ENCODE measurements around the gene ARPC1B.
"Not testable (repeated sequence)": the region's sequence is repeated elsewhere in the genome, so short reads cannot be mapped to it uniquely, and the experiment has no call there.

The ARPC1B gene

DNA sequence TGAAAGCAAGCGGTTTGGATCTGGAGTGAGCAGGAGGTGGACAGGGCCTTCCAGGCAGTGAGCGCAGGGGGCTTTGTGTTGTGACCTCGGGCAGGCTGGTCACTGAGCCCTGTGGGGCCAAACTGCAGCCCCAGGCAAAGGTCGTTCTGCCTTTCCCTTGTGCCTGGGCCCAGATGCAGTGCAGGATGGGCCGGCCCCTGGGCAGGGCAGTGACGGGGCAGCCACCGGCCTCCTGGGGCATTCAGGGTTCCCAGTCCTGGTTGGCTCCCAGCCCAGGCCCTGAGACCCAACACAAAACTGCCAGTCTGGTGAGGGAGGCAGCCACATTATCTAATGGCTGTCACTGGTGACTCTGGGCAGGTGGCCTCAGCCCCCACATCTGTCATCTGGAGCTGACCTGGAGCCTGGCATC, 7.1 kb downstream of the ARPC1B start:
- H3K9me3 ChIP-seq (ENCODE audit: control insufficient read depth, insufficient read depth, low read length) = no peaks in the 10 kb centered on the region
- peaks cover 20% of the 10 kb centered on the region for H3K36me3 ChIP-seq (ENCODE audit: control insufficient read depth, insufficient read depth, low read length)
- no peak overlapping the region for H3K27ac ChIP-seq (ENCODE audit: low read depth, low read length)
- H3K4me3 ChIP-seq (ENCODE audit: low read depth, low read length) = no peak overlapping the region
- H3K4me1 ChIP-seq (ENCODE audit: control insufficient read depth, insufficient read depth, low read length) = 0 out of 2 replicates have a peak, but pooled peaks cover 9% of the 10 kb centered on the region
- no peaks in the 10 kb centered on the region for H3K27me3 ChIP-seq (ENCODE audit: control insufficient read depth, insufficient read depth, low read length)
- H3K9ac ChIP-seq (ENCODE audit: low read depth, low read length) = no peak overlapping the region

DNA sequence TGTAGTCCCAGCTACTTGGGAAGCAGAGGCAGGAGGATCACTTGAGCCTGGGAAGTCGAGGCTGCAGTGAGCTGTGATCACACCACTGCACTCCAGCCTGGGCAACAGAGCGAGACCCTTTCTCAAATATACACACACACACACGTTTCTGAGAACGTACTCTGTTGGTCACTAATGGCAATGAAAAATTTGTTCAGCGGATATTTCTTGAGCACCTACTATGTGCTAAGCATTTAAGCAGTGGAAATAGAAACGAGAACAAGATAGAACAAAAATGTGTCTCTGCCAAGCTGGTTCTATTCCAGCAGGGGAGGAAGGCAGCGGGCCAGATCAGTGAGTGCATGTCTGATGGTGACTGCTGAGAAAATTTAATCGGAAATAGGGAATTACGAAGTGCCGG, 8.7 kb downstream of the ARPC1B start:
- Histone ChIP-seq H3K36me3 (ENCODE audit: control insufficient read depth, insufficient read depth, low read length) (peaks cover 23% of the 10 kb centered on the region), H3K4me1 (ENCODE audit: control insufficient read depth, insufficient read depth, low read length) (0 out of 2 replicates have a peak, but pooled peaks cover 9% of the 10 kb centered on the region), H3K9me3 (ENCODE audit: control insufficient read depth, insufficient read depth, low read length) (no peaks in the 10 kb centered on the region), H3K9ac (ENCODE audit: low read depth, low read length) (no peak overlapping the region), H3K27me3 (ENCODE audit: control insufficient read depth, insufficient read depth, low read length) (no peaks in the 10 kb centered on the region), H3K27ac (ENCODE audit: low read depth, low read length) (no peak overlapping the region), H3K4me3 (ENCODE audit: low read depth, low read length) (no peak overlapping the region)

DNA sequence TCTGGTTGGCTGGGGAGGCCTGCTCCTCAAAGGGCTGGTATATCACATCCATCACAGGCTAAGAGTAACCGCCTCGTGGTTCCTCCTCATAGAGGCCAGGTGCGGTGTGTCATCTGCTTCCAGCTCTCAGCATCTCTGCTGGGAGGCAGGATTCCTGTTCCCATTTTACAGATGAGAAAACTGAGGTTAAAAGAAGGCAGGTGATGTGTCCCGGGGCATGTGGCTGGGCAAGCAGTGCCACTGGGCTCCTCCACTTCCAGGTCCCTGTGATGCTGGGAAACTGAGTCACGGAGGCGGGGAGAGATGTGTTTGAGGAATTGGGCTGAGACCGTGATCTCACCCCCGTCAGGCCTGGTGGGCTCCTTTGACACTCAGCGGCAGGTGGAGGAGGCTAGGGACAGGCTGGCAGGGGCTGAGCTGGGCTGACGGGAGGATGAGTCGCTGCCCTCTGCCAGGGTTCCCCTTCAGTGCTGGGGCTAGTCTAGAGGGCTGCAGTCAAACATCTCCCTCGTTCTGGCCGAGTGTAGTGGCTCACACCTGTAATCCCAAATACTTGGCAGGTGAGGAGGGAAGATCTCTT, 9.4 kb downstream of the ARPC1B start:
- H3K9me3 ChIP-seq (ENCODE audit: control insufficient read depth, insufficient read depth, low read length) = no peaks in the 10 kb centered on the region
- H3K27ac ChIP-seq (ENCODE audit: low read depth, low read length) = no peak overlapping the region
- no peaks in the 10 kb centered on the region for H3K27me3 ChIP-seq (ENCODE audit: control insufficient read depth, insufficient read depth, low read length)
- H3K4me3 ChIP-seq (ENCODE audit: low read depth, low read length) = no peak overlapping the region
- H3K4me1 ChIP-seq (ENCODE audit: control insufficient read depth, insufficient read depth, low read length) = 0 out of 2 replicates have a peak, but pooled peaks cover 9% of the 10 kb centered on the region
- H3K36me3 ChIP-seq (ENCODE audit: control insufficient read depth, insufficient read depth, low read length) = peaks cover 26% of the 10 kb centered on the region
- H3K9ac ChIP-seq (ENCODE audit: low read depth, low read length) = no peak overlapping the region

DNA sequence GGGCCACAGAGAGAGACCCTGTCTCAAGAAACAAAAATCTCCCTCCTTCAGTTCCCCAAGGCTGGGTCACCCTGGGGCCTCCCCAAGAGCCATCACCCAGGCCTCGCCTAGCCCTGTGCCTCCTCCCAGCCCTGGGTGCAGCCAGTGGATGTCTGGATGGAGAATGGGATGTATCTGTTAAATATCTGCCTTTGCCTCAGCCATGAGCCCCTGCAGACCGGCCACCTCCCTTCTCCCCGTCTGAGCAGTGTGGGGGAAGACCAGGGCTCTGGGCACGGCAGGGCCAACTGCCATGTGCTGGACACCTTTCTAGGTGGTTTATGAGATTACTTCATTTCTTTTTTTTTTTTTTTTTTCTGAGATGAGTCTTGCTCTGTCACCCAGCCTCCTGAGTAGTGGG, 10.0 kb downstream of the ARPC1B start:
- no peak overlapping the region for H3K9ac ChIP-seq (ENCODE audit: low read depth, low read length)
- H3K27ac ChIP-seq (ENCODE audit: low read depth, low read length) = no peak overlapping the region
- H3K4me3 ChIP-seq (ENCODE audit: low read depth, low read length) = no peak overlapping the region
- no peaks in the 10 kb centered on the region for H3K9me3 ChIP-seq (ENCODE audit: control insufficient read depth, insufficient read depth, low read length)
- H3K36me3 ChIP-seq (ENCODE audit: control insufficient read depth, insufficient read depth, low read length) = peaks cover 23% of the 10 kb centered on the region
- no peaks in the 10 kb centered on the region for H3K27me3 ChIP-seq (ENCODE audit: control insufficient read depth, insufficient read depth, low read length)
- H3K4me1 ChIP-seq (ENCODE audit: control insufficient read depth, insufficient read depth, low read length) = 0 out of 2 replicates have a peak, but pooled peaks cover 7% of the 10 kb centered on the region

DNA sequence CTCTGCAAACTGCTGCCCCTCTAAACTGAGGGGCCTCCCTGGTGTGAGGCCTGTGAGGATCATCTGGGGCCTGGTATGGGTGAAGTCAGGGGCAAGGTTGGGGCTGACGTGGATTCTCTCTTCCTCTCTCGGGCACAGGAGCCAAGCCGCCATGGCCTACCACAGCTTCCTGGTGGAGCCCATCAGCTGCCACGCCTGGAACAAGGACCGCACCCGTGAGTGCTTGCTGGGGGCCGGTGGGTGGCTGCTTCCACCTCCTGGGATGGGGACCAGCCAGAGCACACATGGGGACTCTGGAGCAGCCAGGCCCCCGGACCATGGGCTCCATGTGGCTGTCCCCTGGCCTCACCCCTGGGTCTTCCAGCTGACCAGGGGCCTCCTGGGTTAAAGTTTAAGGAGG, 11.0 kb downstream of the ARPC1B start:
- peaks cover 33% of the 10 kb centered on the region for H3K36me3 ChIP-seq (ENCODE audit: control insufficient read depth, insufficient read depth, low read length)
- no peak overlapping the region for H3K4me3 ChIP-seq (ENCODE audit: low read depth, low read length)
- no peaks in the 10 kb centered on the region for H3K9me3 ChIP-seq (ENCODE audit: control insufficient read depth, insufficient read depth, low read length)
- H3K27ac ChIP-seq (ENCODE audit: low read depth, low read length) = no peak overlapping the region
- H3K4me1 ChIP-seq (ENCODE audit: control insufficient read depth, insufficient read depth, low read length) = no peaks in the 10 kb centered on the region
- no peaks in the 10 kb centered on the region for H3K27me3 ChIP-seq (ENCODE audit: control insufficient read depth, insufficient read depth, low read length)
- H3K9ac ChIP-seq (ENCODE audit: low read depth, low read length) = no peak overlapping the region

DNA sequence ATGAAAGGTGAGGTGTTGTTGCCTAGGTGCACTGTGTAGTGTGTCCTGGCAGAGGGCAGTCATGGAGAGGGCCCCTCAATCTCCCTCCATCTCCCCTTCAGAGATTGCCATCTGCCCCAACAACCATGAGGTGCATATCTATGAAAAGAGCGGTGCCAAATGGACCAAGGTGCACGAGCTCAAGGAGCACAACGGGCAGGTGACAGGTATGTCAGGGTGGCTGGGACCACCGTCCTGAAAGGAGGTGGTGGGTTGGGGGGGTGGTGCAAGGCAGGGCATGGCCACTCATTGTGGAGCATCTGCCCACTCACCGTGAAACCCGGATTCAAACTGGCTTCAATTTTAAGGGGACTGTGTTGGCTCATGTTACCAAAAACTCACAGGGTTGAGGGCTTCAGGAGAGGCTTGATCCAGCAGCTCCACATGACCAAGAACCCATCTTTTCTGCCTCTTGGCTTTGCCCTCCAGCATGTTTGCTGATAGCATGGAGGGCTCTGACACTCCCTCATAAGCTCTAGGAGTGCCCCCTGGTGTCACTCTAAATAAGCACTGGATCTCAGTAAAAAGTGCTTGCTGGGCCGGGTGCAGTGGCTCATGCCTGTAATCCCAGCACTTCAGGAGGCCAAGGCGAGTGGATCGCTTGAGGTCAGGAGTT, 12.2 kb downstream of the ARPC1B start:
- H3K4me1 ChIP-seq (ENCODE audit: control insufficient read depth, insufficient read depth, low read length) = no peaks in the 10 kb centered on the region
- H3K4me3 ChIP-seq (ENCODE audit: low read depth, low read length) = no peak overlapping the region
- no peaks in the 10 kb centered on the region for H3K27me3 ChIP-seq (ENCODE audit: control insufficient read depth, insufficient read depth, low read length)
- no peaks in the 10 kb centered on the region for H3K9me3 ChIP-seq (ENCODE audit: control insufficient read depth, insufficient read depth, low read length)
- peaks cover 34% of the 10 kb centered on the region for H3K36me3 ChIP-seq (ENCODE audit: control insufficient read depth, insufficient read depth, low read length)
- H3K9ac ChIP-seq (ENCODE audit: low read depth, low read length) = no peak overlapping the region
- no peak overlapping the region for H3K27ac ChIP-seq (ENCODE audit: low read depth, low read length)

DNA sequence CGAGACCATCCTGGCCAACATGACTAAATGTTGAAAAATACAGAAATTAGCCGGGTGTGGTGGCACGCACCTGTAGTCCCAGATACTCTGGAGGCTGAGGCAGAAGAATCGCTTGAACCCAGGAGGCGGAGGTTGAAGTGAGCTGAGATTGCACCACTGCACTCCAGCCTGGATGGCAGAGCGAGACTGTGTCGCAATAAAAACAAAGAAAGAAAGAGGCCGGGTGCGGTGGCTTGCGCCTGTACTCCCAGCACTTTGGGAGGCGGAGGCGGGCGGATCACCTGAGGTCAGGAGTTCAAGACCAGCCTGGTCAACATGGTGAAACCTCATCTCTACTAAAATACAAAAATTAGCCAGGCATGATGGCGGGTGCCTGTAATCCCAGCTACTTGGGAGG, 12.7 kb downstream of the ARPC1B start:
- not testable (repeated sequence) for H3K9me3 ChIP-seq (ENCODE audit: control insufficient read depth, insufficient read depth, low read length); H3K27ac ChIP-seq (ENCODE audit: low read depth, low read length); H3K4me1 ChIP-seq (ENCODE audit: control insufficient read depth, insufficient read depth, low read length); H3K27me3 ChIP-seq (ENCODE audit: control insufficient read depth, insufficient read depth, low read length); H3K9ac ChIP-seq (ENCODE audit: low read depth, low read length); H3K4me3 ChIP-seq (ENCODE audit: low read depth, low read length)
- H3K36me3 ChIP-seq (ENCODE audit: control insufficient read depth, insufficient read depth, low read length) = peaks cover 34% of the 10 kb centered on the region

DNA sequence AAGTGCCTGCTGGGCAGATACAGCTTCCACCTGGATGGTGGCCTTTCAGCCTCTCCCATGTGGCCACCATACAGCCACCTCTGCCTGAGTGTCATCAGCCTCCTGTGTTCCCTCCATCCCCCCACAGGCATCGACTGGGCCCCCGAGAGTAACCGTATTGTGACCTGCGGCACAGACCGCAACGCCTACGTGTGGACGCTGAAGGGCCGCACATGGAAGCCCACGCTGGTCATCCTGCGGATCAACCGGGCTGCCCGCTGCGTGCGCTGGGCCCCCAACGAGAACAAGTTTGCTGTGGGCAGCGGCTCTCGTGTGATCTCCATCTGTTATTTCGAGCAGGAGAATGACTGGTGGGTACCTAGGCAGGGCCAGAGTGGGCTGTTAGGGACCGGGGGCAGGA, 13.4 kb downstream of the ARPC1B start:
- no peaks in the 10 kb centered on the region for H3K9me3 ChIP-seq (ENCODE audit: control insufficient read depth, insufficient read depth, low read length)
- no peak overlapping the region for H3K27ac ChIP-seq (ENCODE audit: low read depth, low read length)
- H3K9ac ChIP-seq (ENCODE audit: low read depth, low read length) = no peak overlapping the region
- H3K27me3 ChIP-seq (ENCODE audit: control insufficient read depth, insufficient read depth, low read length) = no peaks in the 10 kb centered on the region
- H3K4me3 ChIP-seq (ENCODE audit: low read depth, low read length) = no peak overlapping the region
- H3K4me1 ChIP-seq (ENCODE audit: control insufficient read depth, insufficient read depth, low read length) = no peaks in the 10 kb centered on the region; the same call in 1 of the 2 replicates
- H3K36me3 ChIP-seq (ENCODE audit: control insufficient read depth, insufficient read depth, low read length) = peaks cover 34% of the 10 kb centered on the region

DNA sequence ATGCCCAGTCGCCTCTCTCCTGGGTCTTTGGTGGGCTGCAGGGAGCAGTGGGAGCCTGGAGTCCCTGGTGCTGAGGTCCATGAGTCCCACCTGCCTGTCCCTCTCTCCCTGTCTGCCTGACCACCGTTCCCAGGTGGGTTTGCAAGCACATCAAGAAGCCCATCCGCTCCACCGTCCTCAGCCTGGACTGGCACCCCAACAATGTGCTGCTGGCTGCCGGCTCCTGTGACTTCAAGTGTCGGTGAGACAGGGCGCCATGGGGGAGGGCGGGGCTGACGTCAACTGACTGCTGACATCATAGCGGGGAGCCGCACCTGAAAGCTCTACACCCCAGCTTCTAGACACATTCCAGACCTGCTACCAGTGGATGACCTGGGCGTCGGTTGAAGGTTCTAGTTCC, 15.2 kb downstream of the ARPC1B start:
- Histone ChIP-seq H3K4me1 (ENCODE audit: control insufficient read depth, insufficient read depth, low read length) (peaks cover 4% of the 10 kb centered on the region; the same call in 1 of the 2 replicates), H3K9me3 (ENCODE audit: control insufficient read depth, insufficient read depth, low read length) (no peaks in the 10 kb centered on the region), H3K4me3 (ENCODE audit: low read depth, low read length) (no peak overlapping the region), H3K27me3 (ENCODE audit: control insufficient read depth, insufficient read depth, low read length) (no peaks in the 10 kb centered on the region), H3K27ac (ENCODE audit: low read depth, low read length) (no peak overlapping the region), H3K36me3 (ENCODE audit: control insufficient read depth, insufficient read depth, low read length) (peaks cover 43% of the 10 kb centered on the region), H3K9ac (ENCODE audit: low read depth, low read length) (no peak overlapping the region)

DNA sequence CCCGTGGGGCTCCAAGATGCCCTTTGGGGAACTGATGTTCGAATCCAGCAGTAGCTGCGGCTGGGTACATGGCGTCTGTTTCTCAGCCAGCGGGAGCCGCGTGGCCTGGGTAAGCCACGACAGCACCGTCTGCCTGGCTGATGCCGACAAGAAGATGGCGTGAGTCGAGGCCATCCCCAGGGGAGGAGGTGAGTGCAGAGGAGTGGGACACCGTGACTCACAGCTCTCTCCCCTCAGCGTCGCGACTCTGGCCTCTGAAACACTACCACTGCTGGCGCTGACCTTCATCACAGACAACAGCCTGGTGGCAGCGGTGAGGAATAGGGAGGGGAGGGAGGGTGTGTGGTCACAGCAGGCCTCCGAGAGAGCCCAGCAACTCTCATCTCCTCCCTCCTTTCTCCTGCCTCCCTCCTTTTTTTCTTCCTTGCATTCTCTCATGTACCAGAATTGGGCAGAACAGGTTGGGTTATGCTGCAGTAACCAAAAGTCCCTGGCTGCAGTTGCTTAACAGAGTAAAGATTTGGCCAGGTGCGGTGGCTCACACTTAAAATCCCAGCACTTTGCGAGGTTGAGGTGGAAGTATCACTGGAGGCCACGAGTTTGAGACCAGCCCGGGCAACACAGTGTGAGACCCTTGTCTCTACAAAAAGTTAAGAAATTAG, 16.5 kb downstream of the ARPC1B start:
- peaks cover 56% of the 10 kb centered on the region for H3K36me3 ChIP-seq (ENCODE audit: control insufficient read depth, insufficient read depth, low read length)
- no peaks in the 10 kb centered on the region for H3K9me3 ChIP-seq (ENCODE audit: control insufficient read depth, insufficient read depth, low read length)
- H3K27me3 ChIP-seq (ENCODE audit: control insufficient read depth, insufficient read depth, low read length) = no peaks in the 10 kb centered on the region
- H3K4me3 ChIP-seq (ENCODE audit: low read depth, low read length) = no peak overlapping the region
- H3K4me1 ChIP-seq (ENCODE audit: control insufficient read depth, insufficient read depth, low read length) = peaks cover 4% of the 10 kb centered on the region; the same call in 1 of the 2 replicates
- no peak overlapping the region for H3K9ac ChIP-seq (ENCODE audit: low read depth, low read length)
- H3K27ac ChIP-seq (ENCODE audit: low read depth, low read length) = no peak overlapping the region

DNA sequence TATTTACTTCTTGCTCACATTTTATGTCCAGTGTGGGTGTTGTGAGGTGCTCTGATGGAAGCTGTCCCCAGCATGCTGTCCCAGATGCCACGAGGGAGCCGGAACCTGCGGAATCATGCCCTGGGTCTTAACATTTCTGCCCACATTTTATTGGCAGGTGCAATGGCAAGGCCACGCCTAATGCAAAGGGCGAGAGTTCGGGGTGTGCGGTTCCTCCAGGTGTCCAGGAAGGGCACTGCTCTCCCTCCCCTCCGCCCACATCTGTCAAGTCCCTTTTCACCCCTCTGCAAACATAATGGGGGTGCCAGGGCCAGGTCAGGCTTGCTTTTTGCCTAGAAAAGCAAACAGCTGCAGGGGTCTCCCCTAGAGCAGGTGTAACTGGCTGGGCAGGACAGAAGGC, 17.5 kb downstream of the ARPC1B start:
- no peaks in the 10 kb centered on the region for H3K27me3 ChIP-seq (ENCODE audit: control insufficient read depth, insufficient read depth, low read length)
- peak overlapping the region; percentile 73 for H3K4me3 ChIP-seq (ENCODE audit: low read depth, low read length)
- no peak overlapping the region for H3K27ac ChIP-seq (ENCODE audit: low read depth, low read length)
- H3K4me1 ChIP-seq (ENCODE audit: control insufficient read depth, insufficient read depth, low read length) = peaks cover 4% of the 10 kb centered on the region; the same call in 1 of the 2 replicates
- no peaks in the 10 kb centered on the region for H3K9me3 ChIP-seq (ENCODE audit: control insufficient read depth, insufficient read depth, low read length)
- H3K36me3 ChIP-seq (ENCODE audit: control insufficient read depth, insufficient read depth, low read length) = peaks cover 56% of the 10 kb centered on the region
- no peak overlapping the region for H3K9ac ChIP-seq (ENCODE audit: low read depth, low read length)
